HG03457 (cell line): ENCODE measurements around the gene OR52M1.
"Not testable (repeated sequence)": the region's sequence is repeated elsewhere in the genome, so short reads cannot be mapped to it uniquely, and the experiment has no call there.

Experiments
- ATAC-seq: cut with Tn5 transposase; IDR thresholded peaks from one replicate; pipeline ENCODE4 v1.9.1; 2021; ENCODE audit warnings: moderate number of reproducible peaks; ENCODE audit not compliant: unreplicated experiment

The OR52M1 gene

GRCh38 chr11:4544891-4545290 is at the start of gene OR52M1:
Gene OR52M1, plus strand, starts transcription at chr11:4545191. Its CDS starts 0 bp downstream, at chr11:4545191.
- ATAC-seq = no peak

- no peak for ATAC-seq
Observed at GRCh38 chr11:4495487-4495886, 49.5 kb upstream of the OR52M1 start.

- ATAC-seq = no peak
Observed at GRCh38 chr11:4495986-4496385, 49.0 kb upstream of the OR52M1 start.

- no peak for ATAC-seq
Observed at GRCh38 chr11:4496557-4497248, 48.3 kb upstream of the OR52M1 start.

- no peak for ATAC-seq
Observed at GRCh38 chr11:4508886-4509285, 36.1 kb upstream of the OR52M1 start.

- no peak for ATAC-seq
Observed at GRCh38 chr11:4511282-4512245, 33.4 kb upstream of the OR52M1 start.

GRCh38 chr11:4514196-4514595 is 30.8 kb upstream of the OR52M1 start:
- ATAC-seq = no peak

- no peak for ATAC-seq
Observed at GRCh38 chr11:4522339-4522738, 22.7 kb upstream of the OR52M1 start.

GRCh38 chr11:4522752-4523151 is 22.2 kb upstream of the OR52M1 start:
- ATAC-seq = no peak

- no peak for ATAC-seq
Observed at GRCh38 chr11:4523666-4524065, 21.3 kb upstream of the OR52M1 start.

- ATAC-seq = no peak
Observed at GRCh38 chr11:4527926-4528325, 17.1 kb upstream of the OR52M1 start.

- not testable (repeated sequence) for ATAC-seq
Observed at GRCh38 chr11:4531686-4532085, 13.3 kb upstream of the OR52M1 start.

GRCh38 chr11:4539603-4540219 is 5.3 kb upstream of the OR52M1 start:
- ATAC-seq = no peak

- no peak for ATAC-seq
Observed at GRCh38 chr11:4541071-4541470, 3.9 kb upstream of the OR52M1 start.

GRCh38 chr11:4543561-4543960 is 1.4 kb upstream of the OR52M1 start:
- no peak for ATAC-seq

- no peak for ATAC-seq
Observed at GRCh38 chr11:4546878-4547277, 1.9 kb downstream of the OR52M1 start.

- no peak for ATAC-seq
Observed at GRCh38 chr11:4547416-4547815, 2.4 kb downstream of the OR52M1 start.

GRCh38 chr11:4551346-4551979 is 6.5 kb downstream of the OR52M1 start:
- ATAC-seq = no peak

GRCh38 chr11:4559527-4560440 is 14.8 kb downstream of the OR52M1 start:
- no peak for ATAC-seq

GRCh38 chr11:4560467-4560866 is 15.5 kb downstream of the OR52M1 start:
- ATAC-seq = no peak
